BLaER1 (cell line): Measurements from ENCODE around the gene OGDH.

Experiments
- H3K27ac ChIP-seq: shearing (Covaris generic); formaldehyde crosslinking; 2 replicates; pipeline ENCODE4 v1.8.1; 2022
- H3K27me3 ChIP-seq: shearing (Covaris generic); formaldehyde crosslinking; 2 replicates; pipeline ENCODE4 v1.8.1; 2022
- H3K36me3 ChIP-seq: shearing (Covaris generic); formaldehyde crosslinking; 2 replicates; pipeline ENCODE4 v1.8.1; 2022
- H3K4me1 ChIP-seq: shearing (Covaris generic); formaldehyde crosslinking; 2 replicates; pipeline ENCODE4 v1.8.1; 2022
- H3K4me2 ChIP-seq: shearing (Covaris generic); formaldehyde crosslinking; 2 replicates; pipeline ENCODE4 v1.8.1; 2022
- H3K4me3 ChIP-seq: shearing (Covaris generic); formaldehyde crosslinking; 2 replicates; pipeline ENCODE4 v1.8.1; 2022
- H3K9ac ChIP-seq: shearing (Covaris generic); formaldehyde crosslinking; 2 replicates; pipeline ENCODE4 v1.8.1; 2022
- H3K9me3 ChIP-seq: shearing (Covaris generic); formaldehyde crosslinking; 2 replicates; pipeline ENCODE4 v1.8.1; 2022
- H4K20me1 ChIP-seq: shearing (Covaris generic); formaldehyde crosslinking; 2 replicates; pipeline ENCODE4 v1.8.1; 2022
- Cebpa-rat ChIP-seq: shearing (Covaris generic); IDR thresholded peaks from 2 replicates; pipeline ENCODE4 v1.8.1; 2022

OGDH gene

GRCh38 chr7:44757311-44757710 is 150.9 kb downstream of the OGDH start:
- Histone ChIP-seq H3K4me1 (peaks cover 23% of the 10 kb centered on the region), H3K9ac (no peak overlapping the region), H3K4me3 (no peak overlapping the region), H4K20me1 (peaks cover 51% of the 10 kb centered on the region), H3K4me2 (no peak overlapping the region), H3K27ac (no peak overlapping the region), H3K27me3 (no peaks in the 10 kb centered on the region), H3K36me3 (peaks cover 78% of the 10 kb centered on the region), H3K9me3 (no peaks in the 10 kb centered on the region)
- TF ChIP-seq Cebpa-rat = no peak

- Histone ChIP-seq H3K4me3 (no peak overlapping the region), H4K20me1 (peaks cover 46% of the 10 kb centered on the region), H3K9me3 (no peaks in the 10 kb centered on the region), H3K4me1 (peaks cover 19% of the 10 kb centered on the region), H3K36me3 (peaks cover 82% of the 10 kb centered on the region), H3K4me2 (no peak overlapping the region), H3K9ac (no peak overlapping the region), H3K27ac (no peak overlapping the region), H3K27me3 (no peaks in the 10 kb centered on the region)
- TF ChIP-seq Cebpa-rat = no peak
Observed at GRCh38 chr7:44757739-44758138, 151.3 kb downstream of the OGDH start.
